Ishikawa (cell line): ENCODE results near the gene BICDL2.

Experiments used
- CEBPB ChIP-seq: IDR thresholded peaks from 2 replicates; pipeline ENCODE4 v1.6.1; 2012
- CREB1 ChIP-seq: IDR thresholded peaks from 2 replicates; pipeline ENCODE4 v1.6.1; 2012; ENCODE audit warnings: low read depth
- EGR1 ChIP-seq: IDR thresholded peaks from 2 replicates; pipeline ENCODE4 v1.6.1; 2012
- EP300 ChIP-seq: IDR thresholded peaks from 2 replicates; pipeline ENCODE4 v1.6.1; 2012; ENCODE audit warnings: borderline replicate concordance
- FOXM1 ChIP-seq: IDR thresholded peaks from 2 replicates; pipeline ENCODE4 v1.6.1; 2012; ENCODE audit warnings: low read depth, borderline replicate concordance
- NFIC ChIP-seq: IDR thresholded peaks from 2 replicates; pipeline ENCODE4 v1.6.1; 2012
- RAD21 ChIP-seq: IDR thresholded peaks from 2 replicates; pipeline ENCODE4 v1.6.1; 2012; ENCODE audit warnings: low read depth
- TAF1 ChIP-seq: IDR thresholded peaks from 2 replicates; pipeline ENCODE4 v1.6.1; 2012; ENCODE audit warnings: low read depth, mild to moderate bottlenecking
- TCF12 ChIP-seq: IDR thresholded peaks from 2 replicates; pipeline ENCODE4 v1.6.1; 2012; ENCODE audit warnings: low read depth
- TEAD4 ChIP-seq: IDR thresholded peaks from 2 replicates; pipeline ENCODE4 v1.6.1; 2012
- YY1 ChIP-seq: IDR thresholded peaks from 2 replicates; pipeline ENCODE4 v1.6.1; 2012; ENCODE audit warnings: low read depth
- ZBTB7A ChIP-seq: IDR thresholded peaks from 2 replicates; pipeline ENCODE4 v1.6.1; 2012; ENCODE audit warnings: low read depth
- TF ChIP-seq, protein P1 (sequence below): IDR thresholded peaks from 2 replicates; pipeline ENCODE4 v1.6.1; 2012
- TF ChIP-seq, protein P2 (sequence below): IDR thresholded peaks from 2 replicates; pipeline ENCODE4 v1.6.1; 2012
- TF ChIP-seq, protein P3 (sequence below): IDR thresholded peaks from 2 replicates; pipeline ENCODE4 v1.6.1; 2012; ENCODE audit warnings: low read depth, mild to moderate bottlenecking

BICDL2 gene

DNA sequence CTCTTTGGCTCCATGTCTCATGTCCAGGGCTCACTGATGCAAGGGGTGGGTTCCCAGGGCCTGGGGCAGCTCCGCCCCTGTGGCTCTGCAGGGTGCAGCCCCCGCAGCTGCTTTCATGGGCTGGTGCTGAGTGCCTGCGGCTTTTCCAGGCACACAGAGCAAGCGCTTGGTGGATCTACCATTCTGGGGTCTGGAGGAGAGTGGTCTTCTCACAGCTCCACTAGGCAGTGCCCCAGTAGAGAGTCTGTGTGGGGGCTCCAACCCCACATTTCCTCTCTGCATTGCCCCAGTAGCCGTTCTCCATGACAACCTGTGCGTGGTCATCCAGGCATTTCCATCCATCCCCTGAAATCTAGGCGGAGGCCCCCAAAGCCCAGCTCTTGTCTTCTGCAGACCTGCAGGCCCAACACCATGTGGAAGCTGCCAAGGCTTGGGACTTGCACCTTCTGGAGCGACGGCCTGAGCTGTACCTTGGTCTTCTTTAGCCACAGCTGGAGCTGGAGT, 33.9 kb upstream of the BICDL2 start:
- TF ChIP-seq, protein P1, sequence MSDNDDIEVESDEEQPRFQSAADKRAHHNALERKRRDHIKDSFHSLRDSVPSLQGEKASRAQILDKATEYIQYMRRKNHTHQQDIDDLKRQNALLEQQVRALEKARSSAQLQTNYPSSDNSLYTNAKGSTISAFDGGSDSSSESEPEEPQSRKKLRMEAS: no peak
- no peak for TF ChIP-seq TAF1
- TF ChIP-seq TCF12: no peak
- no peak for TF ChIP-seq ZBTB7A
- no peak for TF ChIP-seq FOXM1
- no peak for TF ChIP-seq TEAD4
- no peak for TF ChIP-seq EP300
- TF ChIP-seq NFIC: no peak
- TF ChIP-seq, protein P2, sequence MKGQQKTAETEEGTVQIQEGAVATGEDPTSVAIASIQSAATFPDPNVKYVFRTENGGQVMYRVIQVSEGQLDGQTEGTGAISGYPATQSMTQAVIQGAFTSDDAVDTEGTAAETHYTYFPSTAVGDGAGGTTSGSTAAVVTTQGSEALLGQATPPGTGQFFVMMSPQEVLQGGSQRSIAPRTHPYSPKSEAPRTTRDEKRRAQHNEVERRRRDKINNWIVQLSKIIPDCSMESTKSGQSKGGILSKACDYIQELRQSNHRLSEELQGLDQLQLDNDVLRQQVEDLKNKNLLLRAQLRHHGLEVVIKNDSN: no peak
- no peak for TF ChIP-seq EGR1
- TF ChIP-seq CREB1: no peak

DNA sequence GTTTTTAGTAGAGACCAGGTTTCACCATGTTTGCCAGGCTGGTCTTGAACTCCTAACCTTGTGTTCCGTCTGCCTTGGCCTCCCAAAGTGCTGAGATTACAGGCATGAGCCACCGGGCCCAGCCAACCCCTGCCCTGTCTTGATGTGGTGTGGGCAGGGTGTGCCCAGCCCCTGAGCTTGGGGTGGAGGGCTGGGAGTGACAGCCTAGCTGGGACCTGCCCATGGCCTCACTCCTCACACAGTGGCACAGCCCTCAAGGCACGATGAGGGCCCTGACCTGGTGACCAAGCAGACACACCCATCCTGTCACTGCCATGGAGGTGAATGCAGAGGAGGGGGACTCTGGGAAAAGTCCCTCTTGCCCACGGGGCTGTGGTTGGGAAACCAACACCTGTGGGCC, 31.7 kb upstream of the BICDL2 start:
- TF ChIP-seq, protein P3, sequence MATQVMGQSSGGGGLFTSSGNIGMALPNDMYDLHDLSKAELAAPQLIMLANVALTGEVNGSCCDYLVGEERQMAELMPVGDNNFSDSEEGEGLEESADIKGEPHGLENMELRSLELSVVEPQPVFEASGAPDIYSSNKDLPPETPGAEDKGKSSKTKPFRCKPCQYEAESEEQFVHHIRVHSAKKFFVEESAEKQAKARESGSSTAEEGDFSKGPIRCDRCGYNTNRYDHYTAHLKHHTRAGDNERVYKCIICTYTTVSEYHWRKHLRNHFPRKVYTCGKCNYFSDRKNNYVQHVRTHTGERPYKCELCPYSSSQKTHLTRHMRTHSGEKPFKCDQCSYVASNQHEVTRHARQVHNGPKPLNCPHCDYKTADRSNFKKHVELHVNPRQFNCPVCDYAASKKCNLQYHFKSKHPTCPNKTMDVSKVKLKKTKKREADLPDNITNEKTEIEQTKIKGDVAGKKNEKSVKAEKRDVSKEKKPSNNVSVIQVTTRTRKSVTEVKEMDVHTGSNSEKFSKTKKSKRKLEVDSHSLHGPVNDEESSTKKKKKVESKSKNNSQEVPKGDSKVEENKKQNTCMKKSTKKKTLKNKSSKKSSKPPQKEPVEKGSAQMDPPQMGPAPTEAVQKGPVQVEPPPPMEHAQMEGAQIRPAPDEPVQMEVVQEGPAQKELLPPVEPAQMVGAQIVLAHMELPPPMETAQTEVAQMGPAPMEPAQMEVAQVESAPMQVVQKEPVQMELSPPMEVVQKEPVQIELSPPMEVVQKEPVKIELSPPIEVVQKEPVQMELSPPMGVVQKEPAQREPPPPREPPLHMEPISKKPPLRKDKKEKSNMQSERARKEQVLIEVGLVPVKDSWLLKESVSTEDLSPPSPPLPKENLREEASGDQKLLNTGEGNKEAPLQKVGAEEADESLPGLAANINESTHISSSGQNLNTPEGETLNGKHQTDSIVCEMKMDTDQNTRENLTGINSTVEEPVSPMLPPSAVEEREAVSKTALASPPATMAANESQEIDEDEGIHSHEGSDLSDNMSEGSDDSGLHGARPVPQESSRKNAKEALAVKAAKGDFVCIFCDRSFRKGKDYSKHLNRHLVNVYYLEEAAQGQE: no peak
- TF ChIP-seq CREB1 (no peak), ZBTB7A (no peak), YY1 (no peak), TAF1 (no peak), EGR1 (no peak), CEBPB (no peak), NFIC (no peak), TCF12 (no peak), TEAD4 (no peak)
- TF ChIP-seq, protein P1: no peak

DNA sequence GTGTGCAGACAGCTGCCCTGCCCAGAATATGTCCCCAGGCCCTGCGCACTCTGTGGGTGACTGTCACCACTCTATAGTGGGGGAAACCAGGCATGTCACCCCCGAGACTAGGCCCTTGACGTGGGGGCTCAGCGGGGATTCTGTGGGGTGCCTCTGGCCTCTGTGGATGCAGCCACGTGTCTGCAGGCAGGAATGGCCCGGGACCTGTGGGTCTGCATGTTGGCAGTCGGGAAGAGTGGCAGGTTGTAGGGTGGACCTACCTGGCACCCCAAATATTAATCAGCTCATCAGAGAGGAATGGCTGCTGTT, 29.6 kb upstream of the BICDL2 start:
- no peak for TF ChIP-seq ZBTB7A
- no peak for TF ChIP-seq EGR1
- no peak for TF ChIP-seq TAF1
- TF ChIP-seq YY1: no peak
- TF ChIP-seq, protein P3: no peak
- TF ChIP-seq CREB1: no peak
- TF ChIP-seq TEAD4: no peak
- TF ChIP-seq RAD21: no peak
- no peak for TF ChIP-seq TCF12
- no peak for TF ChIP-seq EP300
- TF ChIP-seq, protein P2: no peak
- TF ChIP-seq, protein P1: no peak
- TF ChIP-seq CEBPB: no peak
- TF ChIP-seq NFIC: no peak
- no peak for TF ChIP-seq FOXM1

DNA sequence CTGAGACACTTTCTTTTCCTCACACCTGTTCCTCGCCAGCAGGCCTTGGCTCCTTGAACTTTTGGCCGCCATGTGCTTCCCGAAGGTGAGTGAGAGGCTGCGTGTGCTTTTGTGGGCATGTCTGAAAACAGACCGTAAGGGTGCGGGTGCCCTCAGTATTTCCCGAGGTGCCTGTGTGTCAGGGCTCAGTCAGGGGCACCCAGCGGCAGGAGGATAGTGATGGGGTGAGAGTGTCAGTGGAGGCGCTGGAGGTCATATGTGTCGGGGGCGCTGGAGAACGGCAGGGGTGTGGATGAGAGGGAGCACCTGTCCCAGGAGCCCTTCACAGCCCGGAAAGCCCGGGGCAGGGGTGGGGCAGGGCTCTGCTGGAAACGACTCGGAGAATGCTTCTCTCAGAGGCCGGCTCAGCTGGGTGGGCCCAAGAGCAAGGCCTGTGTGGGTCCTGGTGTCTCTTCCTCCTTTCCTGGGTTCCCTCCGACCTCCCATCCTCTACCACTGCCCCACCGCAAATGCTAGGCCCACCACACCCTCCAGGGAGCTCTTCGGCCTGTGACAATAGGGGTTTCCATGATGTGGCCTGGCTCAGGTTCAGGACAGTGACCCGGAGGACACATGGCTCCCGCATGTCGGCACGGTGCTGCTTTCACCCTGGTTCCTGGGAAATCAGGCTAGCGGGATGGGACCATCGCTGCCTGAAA, 29.1 kb upstream of the BICDL2 start:
- TF ChIP-seq TEAD4: no peak
- no peak for TF ChIP-seq YY1
- TF ChIP-seq CREB1: no peak
- no peak for TF ChIP-seq RAD21
- TF ChIP-seq, protein P1: no peak
- no peak for TF ChIP-seq EGR1
- TF ChIP-seq TAF1: no peak
- TF ChIP-seq, protein P2: no peak
- no peak for TF ChIP-seq NFIC
- no peak for TF ChIP-seq ZBTB7A
- TF ChIP-seq CEBPB: no peak
- TF ChIP-seq, protein P3: no peak
- TF ChIP-seq FOXM1: no peak
- no peak for TF ChIP-seq EP300
- no peak for TF ChIP-seq TCF12
